K562 (cell line): ENCODE results near the gene F12. TPM values are rescaled to one million over a fixed set of nuclear protein-coding genes. Genes with fewer than 3 reads are reported as not detected.

ENCODE experiments used
- CBX3 ChIP-seq, 2 experiments: IDR thresholded peaks; 1 replicate in 1 of 2; 2 replicates in 1 of 2; pipeline ENCODE4 v1.6.1; 2012; ENCODE audit warnings: inconsistent platforms in 2 of 2, low read length in 2 of 2, borderline replicate concordance in 1 of 2, control low read depth in 1 of 2
- CCAR2 ChIP-seq: fragments of 200-400 bp; formaldehyde crosslinking; IDR thresholded peaks from 2 replicates; pipeline ENCODE4 v1.6.1; 2017; ENCODE audit warnings: mild to moderate bottlenecking, low read depth, low read length
- DMBX1 ChIP-seq: fragments of 250-450 bp; sonication (Bioruptor Pico); IDR thresholded peaks from 2 replicates; pipeline ENCODE4 v1.8.0; 2022; ENCODE audit warnings: inconsistent platforms, mild to moderate bottlenecking, moderate library complexity, borderline replicate concordance
- ELF1 ChIP-seq: fragments of 200-800 bp; sonication (Bioruptor generic); IDR thresholded peaks from 2 replicates; pipeline ENCODE4 v1.6.1; 2016; ENCODE audit warnings: missing genetic modification characterization, missing compliant biosample characterization
- MBD2 ChIP-seq: sonication (generic); IDR thresholded peaks from 2 replicates; pipeline ENCODE4 v1.6.1; 2016; ENCODE audit warnings: low read depth, borderline replicate concordance
- POLR2H ChIP-seq: IDR thresholded peaks from 2 replicates; pipeline ENCODE4 v1.6.1; 2016; ENCODE audit warnings: missing genetic modification characterization, low read depth, mild to moderate bottlenecking, control low read depth, missing compliant biosample characterization, moderate library complexity
- SP1 ChIP-seq: sonication (generic); formaldehyde crosslinking; IDR thresholded peaks from 2 replicates; pipeline ENCODE4 v1.8.1; 2022; ENCODE audit warnings: mild to moderate bottlenecking, missing genetic modification reagents
- SREBF2 ChIP-seq: sonication (generic); formaldehyde crosslinking; IDR thresholded peaks from 2 replicates; pipeline ENCODE4 v1.4.0; 2020; ENCODE audit warnings: mild to moderate bottlenecking, missing genetic modification reagents
- SRF ChIP-seq, 2 experiments: fragments of 250-450, 450-650 bp in 1 of 2; sonication (Bioruptor Pico) in 1 of 2; sonication (generic) in 1 of 2; formaldehyde crosslinking; IDR thresholded peaks; 2 replicates each; pipeline versions ENCODE4 v1.5.0 to v1.5.1; 2020 to 2022; ENCODE audit warnings: mild to moderate bottlenecking in 1 of 2, missing genetic modification reagents in 1 of 2
- TCF3 ChIP-seq: sonication (generic); formaldehyde crosslinking; IDR thresholded peaks from 2 replicates; pipeline ENCODE4 v1.4.0; 2020; ENCODE audit warnings: mild to moderate bottlenecking, missing genetic modification reagents
- TEAD2 ChIP-seq: fragments of 450-650 bp; IDR thresholded peaks from 2 replicates; pipeline ENCODE4 v1.6.1; 2016; ENCODE audit warnings: missing genetic modification characterization, control low read depth, missing compliant biosample characterization
- ZKSCAN1 ChIP-seq: fragments of 150-350 bp; IDR thresholded peaks from 2 replicates; pipeline ENCODE4 v1.6.1; 2016; ENCODE audit warnings: low read depth, low read length
- ZNF41 ChIP-seq: fragments of 250-450 bp; sonication (Bioruptor Pico); conservative IDR thresholded peaks from 2 replicates; pipeline ENCODE4 v1.4.0; 2020; ENCODE audit warnings: mild to moderate bottlenecking
- polyA plus RNA-seq, 8 experiments: library from polyadenylated mRNA; depleted of rRNA in 4 of 8; stranded (reverse) in 5 of 8; unstranded in 3 of 8; fragments of >200 nt; fragmentation: Nextera tagmentation in 2 of 8; fragmentation: Illumina TruSeq in 1 of 8; extraction: Ambion mirVana in 2 of 8; extraction: Trizol in 1 of 8; gene quantifications; 2 replicates each; pipeline versions ENCODE4 v1.2.1 to v1.2.3, GENCODE V29; 2011 to 2014; ENCODE audit warnings: inconsistent platforms in 1 of 8, missing spikeins in 1 of 8
- total RNA-seq, 7 experiments: library from RNA; depleted of rRNA in 6 of 7; stranded (reverse); fragments of >200 nt in 6 of 7; fragmentation: Illumina TruSeq in 2 of 7; extraction: Trizol in 2 of 7; gene quantifications; 2 replicates each; pipeline versions ENCODE4 v1.2.1 to v1.2.3, GENCODE V29; 2011 to 2021; ENCODE audit warnings: low replicate concordance in 1 of 7
- TF ChIP-seq, protein P1 (sequence below): fragments of 450-650 bp; IDR thresholded peaks from one replicate; pipeline ENCODE4 v1.6.1; 2018; ENCODE audit warnings: mild to moderate bottlenecking, moderate library complexity; ENCODE audit not compliant: partially characterized antibody
- TF ChIP-seq, protein P2 (sequence below): sonication (generic); formaldehyde crosslinking; IDR thresholded peaks from 2 replicates; pipeline ENCODE4 v1.8.0; 2023; ENCODE audit warnings: mild to moderate bottlenecking, missing genetic modification reagents
- TF ChIP-seq, protein P3 (sequence below), 2 experiments: fragments of 250-450 bp in 1 of 2; fragments of 450-650 bp in 1 of 2; sonication (Bioruptor Pico) in 1 of 2; IDR thresholded peaks; 2 replicates each; pipeline versions ENCODE4 v1.6.1 to v1.8.0; 2016 to 2021; ENCODE audit warnings: mild to moderate bottlenecking in 2 of 2, moderate library complexity in 2 of 2, missing compliant biosample characterization in 1 of 2, missing genetic modification characterization in 1 of 2
- TF ChIP-seq, protein P4 (sequence below): sonication (generic); formaldehyde crosslinking; IDR thresholded peaks from 2 replicates; pipeline ENCODE4 v1.8.0; 2022; ENCODE audit warnings: missing genetic modification reagents, mild to moderate bottlenecking, borderline replicate concordance
- TF ChIP-seq, protein P5 (sequence below), 3 experiments: IDR thresholded peaks in 2 of 3; conservative IDR thresholded peaks in 1 of 3; 2 replicates each; pipeline ENCODE4 v1.5.1; 2011 to 2012; ENCODE audit warnings: low read length in 3 of 3, mild to moderate bottlenecking in 3 of 3, control low read depth in 2 of 3, improper control_type of control experiment in 1 of 3, inconsistent platforms in 1 of 3, low read depth in 1 of 3, mixed read lengths in 1 of 3, moderate library complexity in 1 of 3; ENCODE audit not compliant: insufficient read depth in 2 of 3

Gene F12
- total and polyA plus RNA-seq, 9 of the 15 experiments (the other 6 are each of a cell fraction or from before 2014, with no cell fraction given): 0.59 to 18.3 (median 3.6) TPM

DNA sequence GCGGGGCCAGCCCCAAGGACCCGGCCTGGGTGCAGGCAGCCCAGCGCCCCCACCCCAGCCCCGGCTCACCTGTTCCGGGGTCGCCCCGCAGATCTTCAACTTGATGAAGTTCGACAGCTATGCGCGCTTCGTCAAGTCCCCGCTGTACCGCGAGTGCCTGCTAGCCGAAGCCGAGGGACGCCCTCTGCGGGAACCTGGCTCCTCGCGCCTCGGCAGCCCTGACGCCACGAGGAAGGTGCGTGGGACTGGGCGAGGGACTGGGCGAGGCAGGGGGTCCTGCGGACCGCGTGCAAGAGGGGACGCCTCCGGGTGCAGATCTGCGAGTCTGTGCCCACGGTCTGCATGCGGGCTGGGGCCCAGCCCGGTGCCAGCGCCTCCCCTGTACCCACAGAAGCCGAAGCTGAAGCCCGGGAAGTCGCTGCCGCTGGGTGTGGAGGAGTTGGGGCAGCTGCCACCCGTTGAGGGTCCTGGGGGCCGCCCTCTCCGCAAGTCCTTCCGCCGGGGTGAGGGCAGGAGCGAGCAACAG lies 42.0 kb downstream of the F12 start (continued):
- TF ChIP-seq SRF (CRISPR knock-in tag; IDR thresholded peaks at IDR 0.05) (0 out of 4 replicates have a peak, but pooled peaks of 1 of the 2 experiments have one; percentile 14), ZKSCAN1 (peak; percentile 26; the same call in 1 of the 2 replicates), CCAR2 (no peak), SP1 (CRISPR knock-in tag) (no peak; the same call in 1 of the 2 replicates), ZNF41 (CRISPR knock-in tag) (0 out of 2 replicates have a peak, but pooled peaks have one; percentile 26), SREBF2 (CRISPR knock-in tag) (peak; percentile 98; the same call in 1 of the 2 replicates), MBD2 (no peak), TEAD2 (tag) (no peak), TCF3 (0 out of 2 replicates have a peak, but pooled peaks have one; percentile 30), CBX3 (IDR thresholded peaks at IDR 0.05; ENCODE audit: borderline replicate concordance in 1 of 2, low read length in 2 of 2) (peak in 1 of 2 experiments; percentile 96; a peak in 2 of 3 replicates), DMBX1 (CRISPR knock-in tag) (peak; percentile 70; the same call in 1 of the 2 replicates), ELF1 (peak; percentile 49; the same call in 1 of the 2 replicates), POLR2H (tag) (no peak)
- TF ChIP-seq, protein P1, sequence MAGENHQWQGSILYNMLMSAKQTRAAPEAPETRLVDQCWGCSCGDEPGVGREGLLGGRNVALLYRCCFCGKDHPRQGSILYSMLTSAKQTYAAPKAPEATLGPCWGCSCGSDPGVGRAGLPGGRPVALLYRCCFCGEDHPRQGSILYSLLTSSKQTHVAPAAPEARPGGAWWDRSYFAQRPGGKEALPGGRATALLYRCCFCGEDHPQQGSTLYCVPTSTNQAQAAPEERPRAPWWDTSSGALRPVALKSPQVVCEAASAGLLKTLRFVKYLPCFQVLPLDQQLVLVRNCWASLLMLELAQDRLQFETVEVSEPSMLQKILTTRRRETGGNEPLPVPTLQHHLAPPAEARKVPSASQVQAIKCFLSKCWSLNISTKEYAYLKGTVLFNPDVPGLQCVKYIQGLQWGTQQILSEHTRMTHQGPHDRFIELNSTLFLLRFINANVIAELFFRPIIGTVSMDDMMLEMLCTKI: no peak
- TF ChIP-seq, protein P2, sequence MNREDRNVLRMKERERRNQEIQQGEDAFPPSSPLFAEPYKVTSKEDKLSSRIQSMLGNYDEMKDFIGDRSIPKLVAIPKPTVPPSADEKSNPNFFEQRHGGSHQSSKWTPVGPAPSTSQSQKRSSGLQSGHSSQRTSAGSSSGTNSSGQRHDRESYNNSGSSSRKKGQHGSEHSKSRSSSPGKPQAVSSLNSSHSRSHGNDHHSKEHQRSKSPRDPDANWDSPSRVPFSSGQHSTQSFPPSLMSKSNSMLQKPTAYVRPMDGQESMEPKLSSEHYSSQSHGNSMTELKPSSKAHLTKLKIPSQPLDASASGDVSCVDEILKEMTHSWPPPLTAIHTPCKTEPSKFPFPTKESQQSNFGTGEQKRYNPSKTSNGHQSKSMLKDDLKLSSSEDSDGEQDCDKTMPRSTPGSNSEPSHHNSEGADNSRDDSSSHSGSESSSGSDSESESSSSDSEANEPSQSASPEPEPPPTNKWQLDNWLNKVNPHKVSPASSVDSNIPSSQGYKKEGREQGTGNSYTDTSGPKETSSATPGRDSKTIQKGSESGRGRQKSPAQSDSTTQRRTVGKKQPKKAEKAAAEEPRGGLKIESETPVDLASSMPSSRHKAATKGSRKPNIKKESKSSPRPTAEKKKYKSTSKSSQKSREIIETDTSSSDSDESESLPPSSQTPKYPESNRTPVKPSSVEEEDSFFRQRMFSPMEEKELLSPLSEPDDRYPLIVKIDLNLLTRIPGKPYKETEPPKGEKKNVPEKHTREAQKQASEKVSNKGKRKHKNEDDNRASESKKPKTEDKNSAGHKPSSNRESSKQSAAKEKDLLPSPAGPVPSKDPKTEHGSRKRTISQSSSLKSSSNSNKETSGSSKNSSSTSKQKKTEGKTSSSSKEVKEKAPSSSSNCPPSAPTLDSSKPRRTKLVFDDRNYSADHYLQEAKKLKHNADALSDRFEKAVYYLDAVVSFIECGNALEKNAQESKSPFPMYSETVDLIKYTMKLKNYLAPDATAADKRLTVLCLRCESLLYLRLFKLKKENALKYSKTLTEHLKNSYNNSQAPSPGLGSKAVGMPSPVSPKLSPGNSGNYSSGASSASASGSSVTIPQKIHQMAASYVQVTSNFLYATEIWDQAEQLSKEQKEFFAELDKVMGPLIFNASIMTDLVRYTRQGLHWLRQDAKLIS: peak; percentile 95
- TF ChIP-seq, protein P3, sequence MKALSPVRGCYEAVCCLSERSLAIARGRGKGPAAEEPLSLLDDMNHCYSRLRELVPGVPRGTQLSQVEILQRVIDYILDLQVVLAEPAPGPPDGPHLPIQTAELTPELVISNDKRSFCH (CRISPR knock-in tag; IDR thresholded peaks at IDR 0.05): no peak
- TF ChIP-seq, protein P3 (tag; IDR thresholded peaks at IDR 0.05): 0 out of 2 replicates have a peak, but pooled peaks have one; percentile 79
- TF ChIP-seq, protein P4, sequence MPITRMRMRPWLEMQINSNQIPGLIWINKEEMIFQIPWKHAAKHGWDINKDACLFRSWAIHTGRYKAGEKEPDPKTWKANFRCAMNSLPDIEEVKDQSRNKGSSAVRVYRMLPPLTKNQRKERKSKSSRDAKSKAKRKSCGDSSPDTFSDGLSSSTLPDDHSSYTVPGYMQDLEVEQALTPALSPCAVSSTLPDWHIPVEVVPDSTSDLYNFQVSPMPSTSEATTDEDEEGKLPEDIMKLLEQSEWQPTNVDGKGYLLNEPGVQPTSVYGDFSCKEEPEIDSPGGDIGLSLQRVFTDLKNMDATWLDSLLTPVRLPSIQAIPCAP: no peak
- TF ChIP-seq, protein P5, sequence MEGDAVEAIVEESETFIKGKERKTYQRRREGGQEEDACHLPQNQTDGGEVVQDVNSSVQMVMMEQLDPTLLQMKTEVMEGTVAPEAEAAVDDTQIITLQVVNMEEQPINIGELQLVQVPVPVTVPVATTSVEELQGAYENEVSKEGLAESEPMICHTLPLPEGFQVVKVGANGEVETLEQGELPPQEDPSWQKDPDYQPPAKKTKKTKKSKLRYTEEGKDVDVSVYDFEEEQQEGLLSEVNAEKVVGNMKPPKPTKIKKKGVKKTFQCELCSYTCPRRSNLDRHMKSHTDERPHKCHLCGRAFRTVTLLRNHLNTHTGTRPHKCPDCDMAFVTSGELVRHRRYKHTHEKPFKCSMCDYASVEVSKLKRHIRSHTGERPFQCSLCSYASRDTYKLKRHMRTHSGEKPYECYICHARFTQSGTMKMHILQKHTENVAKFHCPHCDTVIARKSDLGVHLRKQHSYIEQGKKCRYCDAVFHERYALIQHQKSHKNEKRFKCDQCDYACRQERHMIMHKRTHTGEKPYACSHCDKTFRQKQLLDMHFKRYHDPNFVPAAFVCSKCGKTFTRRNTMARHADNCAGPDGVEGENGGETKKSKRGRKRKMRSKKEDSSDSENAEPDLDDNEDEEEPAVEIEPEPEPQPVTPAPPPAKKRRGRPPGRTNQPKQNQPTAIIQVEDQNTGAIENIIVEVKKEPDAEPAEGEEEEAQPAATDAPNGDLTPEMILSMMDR (IDR thresholded peaks at IDR 0.05 in 2 of 3, conservative IDR thresholded peaks at IDR 0.05 in 1 of 3; ENCODE audit: insufficient read depth in 2 of 3, low read depth in 1 of 3, low read length in 3 of 3): peak; percentile 34 to 58 (median 37); a peak in 4 of 6 replicates
